ENCODE data around the gene TRAPPC8. TPM values are rescaled to one million over a fixed set of nuclear protein-coding genes. Genes with fewer than 3 reads are reported as not detected.

TRAPPC8 gene
- total RNA-seq, 1 experiment from 2014 or later: 30.4 TPM

GRCh38 chr18:31840499-31840898 lies 102.4 kb downstream of the TRAPPC8 start:
- Histone ChIP-seq H3K4me2 (ENCODE audit: low read length) (no peak overlapping the region), H3K4me1 (ENCODE audit: control insufficient read depth in 1 of 2, insufficient read depth in 2 of 2, low read length in 2 of 2) (no peaks in the 10 kb centered on the region), H3K9me3 (ENCODE audit: control insufficient read depth in 1 of 2, insufficient read depth in 1 of 2, low read depth in 1 of 2, low read length in 2 of 2) (no peaks in the 10 kb centered on the region), H3K36me3 (ENCODE audit: control insufficient read depth in 1 of 2, insufficient read depth in 2 of 2, low read length in 2 of 2) (peaks cover 16 to 30% of the 10 kb centered on the region in 2 experiments; a peak in 3 of 4 replicates), H2AFZ (ENCODE audit: low read depth, low read length, poor library complexity, severe bottlenecking) (no peak overlapping the region), H3K79me2 (ENCODE audit: insufficient read depth, low read length) (no peaks in the 10 kb centered on the region), H3K27me3 (ENCODE audit: insufficient read depth, low read length) (no peaks in the 10 kb centered on the region), H3K4me3 (replicated peaks in 1 of 2; ENCODE audit: low read depth in 1 of 2, low read length in 2 of 2) (no peak overlapping the region), H4K20me1 (ENCODE audit: insufficient read depth) (no peaks in the 10 kb centered on the region), H3K9me2 (ENCODE audit: insufficient read depth) (no peaks in the 10 kb centered on the region), H3K9ac (ENCODE audit: low read length) (no peak overlapping the region), H3K27ac (ENCODE audit: low read depth, low read length) (no peak overlapping the region)
- CTCF ChIA-PET: no interaction called here
- no peak for DNase-seq (ENCODE audit: low read depth, low spot score)
- no peak for TF ChIP-seq CBX3 (IDR thresholded peaks at IDR 0.05; ENCODE audit: low read depth)
- TF ChIP-seq SRF (IDR thresholded peaks at IDR 0.05; ENCODE audit: low read depth): no peak
- no peak for TF ChIP-seq EGR1 (IDR thresholded peaks at IDR 0.05; ENCODE audit: low read depth)
- TF ChIP-seq SIN3A (IDR thresholded peaks at IDR 0.05; ENCODE audit: low read depth): no peak
- no peak for TF ChIP-seq EZH2phosphoT487 (IDR thresholded peaks at IDR 0.05; ENCODE audit: borderline replicate concordance)
- no peak for TF ChIP-seq ZFX (IDR thresholded peaks at IDR 0.05)
- TF ChIP-seq ZNF274 (IDR thresholded peaks at IDR 0.05; ENCODE audit: low read depth, low read length): no peak
- no peak for TF ChIP-seq EZH2 (IDR thresholded peaks at IDR 0.05)
- no peak for TF ChIP-seq RAD21 (IDR thresholded peaks at IDR 0.05; ENCODE audit: low read depth)
- TF ChIP-seq FOSL1 (IDR thresholded peaks at IDR 0.05; ENCODE audit: low read depth): no peak
- TF ChIP-seq ELF1 (IDR thresholded peaks at IDR 0.05; ENCODE audit: borderline replicate concordance, low read depth): no peak
- no peak for TF ChIP-seq POLR2AphosphoS5 (IDR thresholded peaks at IDR 0.05; ENCODE audit: low read depth, low read length)
- no peak for TF ChIP-seq SP1 (IDR thresholded peaks at IDR 0.05; ENCODE audit: low read depth)
- no peak for TF ChIP-seq POLR2A (IDR thresholded peaks at IDR 0.05; ENCODE audit: borderline replicate concordance, extremely low read depth, insufficient read depth, insufficient read length)
- no peak for TF ChIP-seq TCF7L2 (IDR thresholded peaks at IDR 0.05; ENCODE audit: borderline replicate concordance, extremely low read depth, insufficient read depth, insufficient read length)
- TF ChIP-seq CEBPB (IDR thresholded peaks at IDR 0.05; ENCODE audit: low read depth): no peak
- TF ChIP-seq ATF3 (IDR thresholded peaks at IDR 0.05): no peak
- TF ChIP-seq, protein P1, sequence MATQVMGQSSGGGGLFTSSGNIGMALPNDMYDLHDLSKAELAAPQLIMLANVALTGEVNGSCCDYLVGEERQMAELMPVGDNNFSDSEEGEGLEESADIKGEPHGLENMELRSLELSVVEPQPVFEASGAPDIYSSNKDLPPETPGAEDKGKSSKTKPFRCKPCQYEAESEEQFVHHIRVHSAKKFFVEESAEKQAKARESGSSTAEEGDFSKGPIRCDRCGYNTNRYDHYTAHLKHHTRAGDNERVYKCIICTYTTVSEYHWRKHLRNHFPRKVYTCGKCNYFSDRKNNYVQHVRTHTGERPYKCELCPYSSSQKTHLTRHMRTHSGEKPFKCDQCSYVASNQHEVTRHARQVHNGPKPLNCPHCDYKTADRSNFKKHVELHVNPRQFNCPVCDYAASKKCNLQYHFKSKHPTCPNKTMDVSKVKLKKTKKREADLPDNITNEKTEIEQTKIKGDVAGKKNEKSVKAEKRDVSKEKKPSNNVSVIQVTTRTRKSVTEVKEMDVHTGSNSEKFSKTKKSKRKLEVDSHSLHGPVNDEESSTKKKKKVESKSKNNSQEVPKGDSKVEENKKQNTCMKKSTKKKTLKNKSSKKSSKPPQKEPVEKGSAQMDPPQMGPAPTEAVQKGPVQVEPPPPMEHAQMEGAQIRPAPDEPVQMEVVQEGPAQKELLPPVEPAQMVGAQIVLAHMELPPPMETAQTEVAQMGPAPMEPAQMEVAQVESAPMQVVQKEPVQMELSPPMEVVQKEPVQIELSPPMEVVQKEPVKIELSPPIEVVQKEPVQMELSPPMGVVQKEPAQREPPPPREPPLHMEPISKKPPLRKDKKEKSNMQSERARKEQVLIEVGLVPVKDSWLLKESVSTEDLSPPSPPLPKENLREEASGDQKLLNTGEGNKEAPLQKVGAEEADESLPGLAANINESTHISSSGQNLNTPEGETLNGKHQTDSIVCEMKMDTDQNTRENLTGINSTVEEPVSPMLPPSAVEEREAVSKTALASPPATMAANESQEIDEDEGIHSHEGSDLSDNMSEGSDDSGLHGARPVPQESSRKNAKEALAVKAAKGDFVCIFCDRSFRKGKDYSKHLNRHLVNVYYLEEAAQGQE (IDR thresholded peaks at IDR 0.05; ENCODE audit: low read depth): no peak
- no peak for TF ChIP-seq JUND (IDR thresholded peaks at IDR 0.05)
- TF ChIP-seq, protein P2, sequence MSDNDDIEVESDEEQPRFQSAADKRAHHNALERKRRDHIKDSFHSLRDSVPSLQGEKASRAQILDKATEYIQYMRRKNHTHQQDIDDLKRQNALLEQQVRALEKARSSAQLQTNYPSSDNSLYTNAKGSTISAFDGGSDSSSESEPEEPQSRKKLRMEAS (IDR thresholded peaks at IDR 0.05): no peak
- intact Hi-C loops (cut with micrococcal nuclease): no loop called here
- POLR2A ChIA-PET: no interaction called here
- RAD21 ChIA-PET (ENCODE audit: low non-redundant PET in 1 of 2, low total read pairs in 2 of 2, uncharacterized antibody in 2 of 2, unreplicated experiment in 2 of 2): no interaction called here
- ATAC-seq: no peak
- BruUV-seq (replicated peaks): no TSS peak
